Neural cell (in vitro differentiated cells): ENCODE results near the gene CTTN. TPM values are rescaled to one million over a fixed set of nuclear protein-coding genes. Genes with fewer than 3 reads are reported as not detected.

Experiments used
- H2AFZ ChIP-seq: fragments of 200-600, 300-800 bp; sonication (generic), shearing (Covaris generic); 2 replicates; pipeline ENCODE4 v1.6.0; 2014; ENCODE audit warnings: low read depth, mild to moderate bottlenecking, antibody characterized with exemption, low read length, moderate library complexity
- H3F3A ChIP-seq: fragments of 200-600 bp; shearing (Covaris generic); 2 replicates; pipeline ENCODE4 v1.6.1; 2016; ENCODE audit warnings: mild to moderate bottlenecking, moderate library complexity, mixed read lengths, antibody characterized with exemption, low read length; ENCODE audit not compliant: insufficient read depth, poor library complexity, severe bottlenecking
- H3K27ac ChIP-seq: fragments of 200-600, 300-800 bp; sonication (generic), shearing (Covaris generic); 2 replicates; pipeline ENCODE4 v1.5.1; 2014; ENCODE audit warnings: mild to moderate bottlenecking, low read length, moderate library complexity
- H3K27me3 ChIP-seq: fragments of 300-800, 200-600 bp; sonication (generic), shearing (Covaris generic); 2 replicates; pipeline ENCODE4 v1.6.0; 2014; ENCODE audit warnings: mild to moderate bottlenecking, low read depth, low read length, moderate library complexity; ENCODE audit not compliant: insufficient read depth
- H3K36me3 ChIP-seq: fragments of 300-800, 200-600 bp; sonication (generic), shearing (Covaris generic); 2 replicates; pipeline ENCODE4 v1.5.1; 2014; ENCODE audit warnings: mild to moderate bottlenecking, antibody characterized with exemption, low read length, moderate library complexity; ENCODE audit not compliant: insufficient read depth
- H3K4me2 ChIP-seq: fragments of 300-800, 200-600 bp; sonication (generic), shearing (Covaris generic); 2 replicates; pipeline ENCODE4 v1.6.0; 2014; ENCODE audit warnings: mild to moderate bottlenecking, low read length
- H3K4me3 ChIP-seq: fragments of 300-800, 200-600 bp; sonication (generic), shearing (Covaris generic); 2 replicates; pipeline ENCODE4 v1.5.1; 2014; ENCODE audit warnings: mild to moderate bottlenecking, low read length, moderate library complexity
- H3K79me2 ChIP-seq: fragments of 200-600 bp; shearing (Covaris generic); replicated peaks from 2 replicates; pipeline ENCODE4 v1.6.0; 2014; ENCODE audit warnings: mild to moderate bottlenecking, low read length, moderate library complexity; ENCODE audit not compliant: insufficient read depth
- H3K9ac ChIP-seq: fragments of 300-800, 200-600 bp; sonication (generic), shearing (Covaris generic); 2 replicates; pipeline ENCODE4 v1.6.1; 2016; ENCODE audit warnings: mild to moderate bottlenecking, low read length, mixed read lengths
- H3K9me2 ChIP-seq: fragments of 200-600 bp; shearing (Covaris generic); 2 replicates; pipeline ENCODE4 v1.6.1; 2016; ENCODE audit warnings: mild to moderate bottlenecking, low read length, mixed read lengths; ENCODE audit not compliant: insufficient read depth
- H3K9me3 ChIP-seq: fragments of 200-600, 300-800 bp; sonication (generic), shearing (Covaris generic); 2 replicates; pipeline ENCODE4 v1.6.1; 2016; ENCODE audit warnings: mild to moderate bottlenecking, mixed run types, low read length, moderate library complexity, mixed read lengths
- H4K20me1 ChIP-seq: fragments of 200-600 bp; shearing (Covaris generic); 2 replicates; pipeline ENCODE4 v1.6.1; 2016; ENCODE audit warnings: mild to moderate bottlenecking, mixed run types; ENCODE audit not compliant: insufficient read depth
- EP300 ChIP-seq: fragments of 450-650 bp; conservative IDR thresholded peaks from 2 replicates; pipeline ENCODE4 v1.6.1; 2014; ENCODE audit warnings: antibody characterized with exemption, mild to moderate bottlenecking, moderate library complexity; ENCODE audit not compliant: poor library complexity, severe bottlenecking
- EZH2 ChIP-seq: fragments of 200-600, 300-800 bp; shearing (Covaris generic), sonication (generic); IDR thresholded peaks from 2 replicates; pipeline ENCODE4 v1.6.1; 2014; ENCODE audit warnings: antibody characterized with exemption, low read length, borderline replicate concordance, mild to moderate bottlenecking; ENCODE audit not compliant: insufficient read depth, poor library complexity, severe bottlenecking
- MXI1 ChIP-seq: fragments of 450-650 bp; conservative IDR thresholded peaks from 2 replicates; pipeline ENCODE4 v1.6.1; 2014; ENCODE audit warnings: antibody characterized with exemption, mild to moderate bottlenecking; ENCODE audit not compliant: poor library complexity, severe bottlenecking
- POLR2AphosphoS5 ChIP-seq: IDR thresholded peaks from 2 replicates; pipeline ENCODE4 v1.6.1; 2012
- RAD21 ChIP-seq: fragments of 450-650 bp; conservative IDR thresholded peaks from 2 replicates; pipeline ENCODE4 v1.6.1; 2014; ENCODE audit warnings: antibody characterized with exemption, mild to moderate bottlenecking, moderate library complexity
- SMC3 ChIP-seq: fragments of 450-650 bp; conservative IDR thresholded peaks from 2 replicates; pipeline ENCODE4 v1.6.1; 2014; ENCODE audit warnings: antibody characterized with exemption, mild to moderate bottlenecking, moderate library complexity; ENCODE audit not compliant: poor library complexity
- TAF1 ChIP-seq: IDR thresholded peaks from 2 replicates; pipeline ENCODE4 v1.6.1; 2012; ENCODE audit warnings: low read depth
- polyA plus RNA-seq: library from polyadenylated mRNA; depleted of rRNA; stranded (reverse); fragments of >200 nt; gene quantifications from 2 replicates; pipeline ENCODE4 v1.2.3, GENCODE V29; 2014
- TF ChIP-seq, protein P1 (sequence below): IDR thresholded peaks from 2 replicates; pipeline ENCODE4 v1.6.1; 2012; ENCODE audit warnings: borderline replicate concordance
- TF ChIP-seq, protein P2 (sequence below): fragments of 450-650 bp; IDR thresholded peaks from 2 replicates; pipeline ENCODE4 v1.5.1; 2014; ENCODE audit warnings: antibody characterized with exemption, mild to moderate bottlenecking, moderate library complexity; ENCODE audit not compliant: poor library complexity, severe bottlenecking

Gene CTTN
- polyA plus RNA-seq, 1 donor from 2014 or later, result 220 TPM

DNA sequence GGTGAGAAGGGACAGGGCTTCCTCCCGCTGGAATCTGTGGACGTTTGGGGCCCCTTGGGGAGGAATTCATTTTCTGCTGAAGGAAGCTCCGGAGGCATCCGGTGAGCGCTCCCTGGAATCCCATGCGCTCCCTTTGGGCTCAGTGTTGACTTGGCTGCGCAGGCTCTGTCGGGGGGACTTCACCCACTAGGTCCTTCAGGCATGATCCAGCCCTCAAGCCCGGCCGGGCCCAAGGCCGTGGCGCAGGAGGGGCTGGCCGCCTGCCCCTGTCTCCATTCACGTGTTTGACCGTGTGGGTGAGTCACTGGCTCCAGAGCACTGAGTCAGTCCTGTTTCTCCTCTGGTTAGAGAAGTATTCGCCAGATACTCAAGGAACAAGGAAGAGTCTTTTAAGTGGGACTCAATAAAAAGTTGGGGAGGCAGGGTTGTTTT is 1.4 kb downstream of the CTTN start:
- H3K27ac ChIP-seq, result no peak overlapping the region

DNA sequence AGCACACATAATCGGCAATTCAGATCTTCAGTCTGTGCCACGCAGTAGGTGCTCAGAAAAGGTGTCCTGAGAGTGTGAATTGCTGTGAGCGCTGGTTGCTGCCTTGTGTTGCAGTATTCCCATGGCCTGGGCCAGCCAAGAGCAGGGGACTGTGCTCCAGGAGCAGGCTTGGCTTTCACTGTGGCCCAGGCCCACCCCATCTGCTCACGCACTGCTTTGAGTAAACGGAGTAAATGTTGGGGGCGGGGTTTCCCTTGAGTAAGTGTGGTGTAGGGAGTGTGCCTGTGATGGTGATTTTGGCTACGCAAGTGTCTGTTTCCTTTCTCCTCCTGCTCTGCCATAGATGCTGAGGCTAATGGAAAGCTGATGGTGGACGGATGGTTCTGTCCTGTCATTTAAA is 2.3 kb downstream of the CTTN start:
- Histone ChIP-seq H3K27me3 (no peaks in the 10 kb centered on the region), H3K9me3 (no peaks in the 10 kb centered on the region), H3K36me3 (no peaks in the 10 kb centered on the region), H3F3A (no peaks in the 10 kb centered on the region), H2AFZ (no peak overlapping the region), H4K20me1 (no peaks in the 10 kb centered on the region), H3K79me2 (peaks cover 53% of the 10 kb centered on the region), H3K9ac (no peak overlapping the region), H3K9me2 (no peaks in the 10 kb centered on the region), H3K4me3 (peak overlapping the region; percentile 93), H3K4me2 (no peak overlapping the region), H3K27ac (no peak overlapping the region)
- TF ChIP-seq POLR2AphosphoS5, result no peak
- no peak for TF ChIP-seq EZH2
- TF ChIP-seq TAF1, result no peak
- no peak for TF ChIP-seq MXI1
- no peak for TF ChIP-seq RAD21
- TF ChIP-seq EP300, result no peak
- TF ChIP-seq, protein P1, sequence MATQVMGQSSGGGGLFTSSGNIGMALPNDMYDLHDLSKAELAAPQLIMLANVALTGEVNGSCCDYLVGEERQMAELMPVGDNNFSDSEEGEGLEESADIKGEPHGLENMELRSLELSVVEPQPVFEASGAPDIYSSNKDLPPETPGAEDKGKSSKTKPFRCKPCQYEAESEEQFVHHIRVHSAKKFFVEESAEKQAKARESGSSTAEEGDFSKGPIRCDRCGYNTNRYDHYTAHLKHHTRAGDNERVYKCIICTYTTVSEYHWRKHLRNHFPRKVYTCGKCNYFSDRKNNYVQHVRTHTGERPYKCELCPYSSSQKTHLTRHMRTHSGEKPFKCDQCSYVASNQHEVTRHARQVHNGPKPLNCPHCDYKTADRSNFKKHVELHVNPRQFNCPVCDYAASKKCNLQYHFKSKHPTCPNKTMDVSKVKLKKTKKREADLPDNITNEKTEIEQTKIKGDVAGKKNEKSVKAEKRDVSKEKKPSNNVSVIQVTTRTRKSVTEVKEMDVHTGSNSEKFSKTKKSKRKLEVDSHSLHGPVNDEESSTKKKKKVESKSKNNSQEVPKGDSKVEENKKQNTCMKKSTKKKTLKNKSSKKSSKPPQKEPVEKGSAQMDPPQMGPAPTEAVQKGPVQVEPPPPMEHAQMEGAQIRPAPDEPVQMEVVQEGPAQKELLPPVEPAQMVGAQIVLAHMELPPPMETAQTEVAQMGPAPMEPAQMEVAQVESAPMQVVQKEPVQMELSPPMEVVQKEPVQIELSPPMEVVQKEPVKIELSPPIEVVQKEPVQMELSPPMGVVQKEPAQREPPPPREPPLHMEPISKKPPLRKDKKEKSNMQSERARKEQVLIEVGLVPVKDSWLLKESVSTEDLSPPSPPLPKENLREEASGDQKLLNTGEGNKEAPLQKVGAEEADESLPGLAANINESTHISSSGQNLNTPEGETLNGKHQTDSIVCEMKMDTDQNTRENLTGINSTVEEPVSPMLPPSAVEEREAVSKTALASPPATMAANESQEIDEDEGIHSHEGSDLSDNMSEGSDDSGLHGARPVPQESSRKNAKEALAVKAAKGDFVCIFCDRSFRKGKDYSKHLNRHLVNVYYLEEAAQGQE, result no peak
- TF ChIP-seq, protein P2, sequence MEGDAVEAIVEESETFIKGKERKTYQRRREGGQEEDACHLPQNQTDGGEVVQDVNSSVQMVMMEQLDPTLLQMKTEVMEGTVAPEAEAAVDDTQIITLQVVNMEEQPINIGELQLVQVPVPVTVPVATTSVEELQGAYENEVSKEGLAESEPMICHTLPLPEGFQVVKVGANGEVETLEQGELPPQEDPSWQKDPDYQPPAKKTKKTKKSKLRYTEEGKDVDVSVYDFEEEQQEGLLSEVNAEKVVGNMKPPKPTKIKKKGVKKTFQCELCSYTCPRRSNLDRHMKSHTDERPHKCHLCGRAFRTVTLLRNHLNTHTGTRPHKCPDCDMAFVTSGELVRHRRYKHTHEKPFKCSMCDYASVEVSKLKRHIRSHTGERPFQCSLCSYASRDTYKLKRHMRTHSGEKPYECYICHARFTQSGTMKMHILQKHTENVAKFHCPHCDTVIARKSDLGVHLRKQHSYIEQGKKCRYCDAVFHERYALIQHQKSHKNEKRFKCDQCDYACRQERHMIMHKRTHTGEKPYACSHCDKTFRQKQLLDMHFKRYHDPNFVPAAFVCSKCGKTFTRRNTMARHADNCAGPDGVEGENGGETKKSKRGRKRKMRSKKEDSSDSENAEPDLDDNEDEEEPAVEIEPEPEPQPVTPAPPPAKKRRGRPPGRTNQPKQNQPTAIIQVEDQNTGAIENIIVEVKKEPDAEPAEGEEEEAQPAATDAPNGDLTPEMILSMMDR, result no peak
- TF ChIP-seq SMC3, result no peak

More for the DNA sequence above, 1.4 kb downstream of the CTTN start:
- H3K9me2 ChIP-seq, result no peaks in the 10 kb centered on the region
- no peaks in the 10 kb centered on the region for H3K27me3 ChIP-seq
- H3F3A ChIP-seq, result no peaks in the 10 kb centered on the region
- H4K20me1 ChIP-seq, result no peaks in the 10 kb centered on the region
- H2AFZ ChIP-seq, result no peak overlapping the region
- no peak for TF ChIP-seq SMC3
- TF ChIP-seq MXI1, result no peak
- TF ChIP-seq TAF1, result no peak
- TF ChIP-seq, protein P1, result no peak
- TF ChIP-seq, protein P2, result no peak
- no peak for TF ChIP-seq RAD21
- TF ChIP-seq POLR2AphosphoS5, result no peak
- no peak for TF ChIP-seq EP300
- TF ChIP-seq EZH2, result no peak
- H3K36me3 ChIP-seq, result no peaks in the 10 kb centered on the region
- no peaks in the 10 kb centered on the region for H3K9me3 ChIP-seq
- H3K4me2 ChIP-seq, result peak overlapping the region; percentile 60
- H3K79me2 ChIP-seq, result peaks cover 52% of the 10 kb centered on the region
- peak overlapping the region; percentile 83 for H3K9ac ChIP-seq
- H3K4me3 ChIP-seq, result peak overlapping the region; percentile 93
